ENCODE data around the gene RASGRP2.

The RASGRP2 gene

DNA sequence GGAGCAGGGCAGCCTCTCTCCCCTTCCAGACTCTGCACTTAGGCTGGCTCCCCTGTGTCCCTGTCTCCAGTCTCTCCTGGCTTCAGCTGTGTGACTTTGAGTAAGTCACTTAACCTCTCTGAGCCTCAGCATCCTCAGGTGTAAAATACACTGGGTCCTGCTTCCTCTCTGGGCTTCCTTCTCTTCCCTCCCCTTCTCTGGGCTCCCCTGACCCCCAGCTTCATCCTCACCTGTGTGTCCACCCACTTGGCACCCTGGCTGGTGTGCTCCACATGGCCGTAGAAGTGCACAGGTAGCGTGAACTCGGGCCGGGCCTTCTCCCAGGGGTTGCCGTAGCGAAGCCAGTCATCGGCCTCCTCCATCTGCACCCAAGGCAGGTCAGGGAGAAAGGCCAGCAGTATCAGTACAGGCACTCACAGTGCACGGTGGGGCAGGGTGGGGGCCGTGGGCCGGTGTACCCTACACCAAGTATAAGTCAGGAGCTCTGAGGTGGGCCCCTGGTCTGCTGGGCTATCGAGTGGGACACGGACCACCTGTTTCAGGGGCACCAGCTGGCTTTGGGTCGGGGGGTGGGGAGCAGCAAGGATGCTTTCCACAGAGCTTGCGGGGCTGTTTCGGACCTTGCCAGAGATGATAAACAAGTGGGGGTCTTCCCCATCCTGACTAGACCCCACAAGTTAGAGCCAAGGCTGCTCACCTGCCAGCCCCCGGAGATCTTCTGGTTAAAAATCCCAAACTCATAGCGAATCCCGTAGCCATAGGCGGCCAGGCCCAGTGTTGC, 13.8 kb upstream of the RASGRP2 start:
- no peak for DNase-seq (ENCODE audit: low read depth, low spot score)
- no peak overlapping the region for H3K4me3 ChIP-seq (ENCODE audit: low read depth, low read length)
- TF ChIP-seq, protein P1, sequence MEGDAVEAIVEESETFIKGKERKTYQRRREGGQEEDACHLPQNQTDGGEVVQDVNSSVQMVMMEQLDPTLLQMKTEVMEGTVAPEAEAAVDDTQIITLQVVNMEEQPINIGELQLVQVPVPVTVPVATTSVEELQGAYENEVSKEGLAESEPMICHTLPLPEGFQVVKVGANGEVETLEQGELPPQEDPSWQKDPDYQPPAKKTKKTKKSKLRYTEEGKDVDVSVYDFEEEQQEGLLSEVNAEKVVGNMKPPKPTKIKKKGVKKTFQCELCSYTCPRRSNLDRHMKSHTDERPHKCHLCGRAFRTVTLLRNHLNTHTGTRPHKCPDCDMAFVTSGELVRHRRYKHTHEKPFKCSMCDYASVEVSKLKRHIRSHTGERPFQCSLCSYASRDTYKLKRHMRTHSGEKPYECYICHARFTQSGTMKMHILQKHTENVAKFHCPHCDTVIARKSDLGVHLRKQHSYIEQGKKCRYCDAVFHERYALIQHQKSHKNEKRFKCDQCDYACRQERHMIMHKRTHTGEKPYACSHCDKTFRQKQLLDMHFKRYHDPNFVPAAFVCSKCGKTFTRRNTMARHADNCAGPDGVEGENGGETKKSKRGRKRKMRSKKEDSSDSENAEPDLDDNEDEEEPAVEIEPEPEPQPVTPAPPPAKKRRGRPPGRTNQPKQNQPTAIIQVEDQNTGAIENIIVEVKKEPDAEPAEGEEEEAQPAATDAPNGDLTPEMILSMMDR (IDR thresholded peaks at IDR 0.05; ENCODE audit: low read depth, low read length) = no peak
- in situ Hi-C loops (cut with HindIII; ENCODE audit: low sequenced_read_pairs) = no loop called here

DNA sequence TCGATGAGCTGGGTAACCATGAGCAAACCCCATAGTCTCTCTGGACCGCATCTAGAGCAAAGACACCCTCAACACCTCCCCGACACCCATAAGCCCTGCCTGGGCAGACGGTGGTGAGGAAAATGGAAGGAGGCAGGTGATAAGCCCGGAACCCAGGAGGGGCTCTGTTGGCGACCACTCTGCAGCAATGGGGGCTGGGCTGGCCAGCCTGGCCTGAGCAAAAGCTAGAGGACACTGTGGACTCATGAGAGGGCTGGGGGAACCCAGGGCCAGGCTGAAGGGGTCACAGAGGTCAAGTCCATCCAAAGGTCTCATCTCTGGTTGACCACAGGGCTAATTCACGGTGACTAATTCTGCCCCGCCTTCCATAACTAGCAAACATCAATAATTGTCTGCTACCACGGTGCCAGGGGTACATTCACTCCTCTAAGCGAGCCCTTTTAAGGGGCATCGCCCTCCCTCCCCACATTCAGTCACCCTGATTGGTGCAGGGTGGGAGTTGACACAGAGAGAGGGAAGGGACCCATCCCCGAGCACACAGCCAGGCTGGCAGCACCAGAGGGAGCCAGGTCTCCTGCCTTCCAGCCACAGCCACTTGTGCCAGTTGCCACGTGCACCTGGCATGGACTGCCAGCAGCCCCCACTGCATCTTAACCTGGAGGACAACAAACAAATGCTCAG, 11.9 kb upstream of the RASGRP2 start:
- in situ Hi-C loops (cut with HindIII; ENCODE audit: low sequenced_read_pairs) = no loop called here
- DNase-seq (ENCODE audit: low read depth, low spot score) = no peak
- H3K4me3 ChIP-seq (ENCODE audit: low read depth, low read length) = no peak overlapping the region
- TF ChIP-seq, protein P1 (IDR thresholded peaks at IDR 0.05; ENCODE audit: low read depth, low read length) = no peak

DNA sequence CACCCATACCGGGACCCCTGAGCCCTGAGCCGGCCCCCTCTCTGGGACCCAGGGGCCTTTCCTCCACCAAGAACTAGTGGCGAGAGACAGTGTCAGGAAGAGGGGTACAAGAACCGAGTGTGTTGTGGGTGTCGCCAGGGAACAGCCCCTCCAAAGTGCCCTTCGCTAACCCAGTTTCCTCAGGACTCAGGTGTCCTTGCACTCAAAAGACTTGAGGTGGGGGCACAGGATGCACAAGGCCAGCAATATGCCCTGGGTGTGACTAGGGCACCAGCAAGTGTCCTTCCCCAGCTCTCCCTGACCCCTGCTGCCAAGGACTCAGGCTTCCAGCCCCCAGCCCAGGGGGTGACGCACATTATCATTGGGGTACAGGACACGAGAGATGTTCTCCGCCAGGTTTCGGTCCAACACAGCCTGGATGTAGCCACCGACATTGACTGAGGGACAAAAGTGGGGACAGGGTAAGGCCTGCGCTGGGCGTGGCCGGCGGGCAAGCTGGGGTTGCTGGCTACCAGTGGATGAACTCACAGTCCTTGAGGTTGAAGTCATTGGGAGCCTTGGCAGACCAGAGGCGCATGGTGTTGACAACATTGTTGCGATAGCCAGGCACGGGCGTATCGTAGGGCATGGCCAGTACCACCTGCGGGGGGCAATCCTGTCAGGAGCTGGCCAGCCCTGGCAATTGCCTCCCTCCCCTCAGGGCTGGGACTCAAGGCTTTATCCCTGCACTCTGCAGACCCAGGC, 11.1 kb upstream of the RASGRP2 start:
- H3K4me3 ChIP-seq (ENCODE audit: low read depth, low read length) = no peak overlapping the region
- TF ChIP-seq, protein P1 (IDR thresholded peaks at IDR 0.05; ENCODE audit: low read depth, low read length) = no peak
- in situ Hi-C loops (cut with HindIII; ENCODE audit: low sequenced_read_pairs) = no loop called here
- DNase-seq (ENCODE audit: low read depth, low spot score) = no peak

DNA sequence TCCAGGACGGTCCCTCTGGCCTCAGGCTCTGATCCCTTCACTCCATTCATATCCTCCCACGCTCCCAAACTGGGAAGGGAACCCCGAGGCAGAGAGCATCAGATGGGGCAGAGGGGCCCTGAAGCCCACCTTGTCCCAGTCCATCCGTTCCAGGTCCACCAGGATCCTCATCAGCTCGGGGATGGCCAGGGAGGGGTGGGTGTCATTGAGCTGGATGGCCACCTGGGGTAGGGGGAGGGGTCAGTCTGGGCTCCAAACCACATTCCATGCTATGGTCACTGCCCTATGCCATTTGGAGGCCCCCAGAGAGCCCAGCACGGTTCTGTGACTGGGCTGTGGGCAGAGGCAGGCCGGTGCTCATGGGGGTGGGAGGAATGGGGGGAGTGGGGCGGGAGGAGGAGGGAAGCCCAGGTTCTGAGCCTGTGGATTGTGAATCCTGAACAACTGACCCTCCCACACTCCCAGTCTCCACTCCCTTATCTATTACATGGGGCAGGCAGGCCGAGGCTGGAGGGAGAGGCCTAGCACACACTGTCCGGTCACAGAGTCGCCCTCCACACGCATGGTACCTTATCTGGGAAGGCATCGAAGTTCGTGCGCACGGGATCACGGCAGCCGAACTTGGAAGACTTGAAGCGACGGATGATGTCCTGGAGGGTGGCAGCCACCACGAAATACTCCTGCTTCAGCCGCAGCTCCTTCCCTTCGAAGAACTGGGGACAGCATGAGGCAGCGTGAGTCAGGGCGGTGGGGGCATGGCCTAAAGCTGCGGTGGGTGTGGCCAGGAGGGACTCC, 10.4 kb upstream of the RASGRP2 start:
- H3K4me3 ChIP-seq (ENCODE audit: low read depth, low read length) = no peak overlapping the region
- TF ChIP-seq, protein P1 (IDR thresholded peaks at IDR 0.05; ENCODE audit: low read depth, low read length) = no peak
- in situ Hi-C loops (cut with HindIII; ENCODE audit: low sequenced_read_pairs) = no loop called here
- DNase-seq (ENCODE audit: low read depth, low spot score) = no peak

DNA sequence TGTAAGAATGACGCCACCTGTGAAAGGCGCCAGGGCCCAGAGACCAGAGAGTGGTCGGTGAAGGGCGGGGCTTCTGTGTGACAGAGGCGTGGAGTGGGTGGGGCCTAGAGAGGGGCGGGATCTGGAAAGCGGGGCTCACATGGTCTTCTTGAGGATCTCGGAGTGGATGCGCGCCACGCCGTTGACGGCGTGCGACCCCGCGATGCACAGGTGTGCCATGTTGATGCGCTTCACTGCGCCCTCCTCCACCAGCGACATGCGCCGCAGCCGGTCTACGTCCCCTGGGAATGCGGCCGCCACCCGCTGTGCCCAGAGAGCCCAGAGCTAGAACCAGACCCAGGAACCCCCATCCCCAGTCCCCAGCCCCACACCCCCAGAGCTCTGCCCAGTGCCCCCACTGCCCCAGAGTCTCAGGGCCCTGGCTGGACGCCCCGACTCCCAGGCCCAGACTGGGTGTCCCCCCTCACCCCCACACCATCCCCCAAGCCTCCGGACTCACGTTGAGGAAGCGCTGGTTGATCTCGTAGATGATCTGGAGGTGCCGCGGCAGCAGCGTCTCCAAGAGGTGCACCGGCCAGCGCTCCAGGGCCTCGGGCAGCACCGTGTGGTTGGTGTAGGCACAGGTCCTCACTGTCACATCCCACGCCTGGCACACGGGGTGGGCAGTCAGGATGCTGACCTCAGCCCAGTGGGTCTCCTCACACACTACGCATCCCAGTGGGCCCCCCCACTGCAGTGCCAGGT, 9.6 kb upstream of the RASGRP2 start:
- no peak overlapping the region for H3K4me3 ChIP-seq (ENCODE audit: low read depth, low read length)
- no peak for DNase-seq (ENCODE audit: low read depth, low spot score)
- TF ChIP-seq, protein P1 (IDR thresholded peaks at IDR 0.05; ENCODE audit: low read depth, low read length) = no peak
- in situ Hi-C loops (cut with HindIII; ENCODE audit: low sequenced_read_pairs) = no loop called here

Measured in astrocyte of the spinal cord (primary cell).